NB4 (cell line): ENCODE results near the gene CPZ.

Experiments used
- CTCF ChIP-seq: IDR thresholded peaks from one replicate; pipeline ENCODE4 v1.5.1; 2012; ENCODE audit warnings: low read depth, low read length
- MAX ChIP-seq: IDR thresholded peaks from 2 replicates; pipeline ENCODE4 v1.6.1; 2011; ENCODE audit warnings: low read depth, low read length
- MYC ChIP-seq: IDR thresholded peaks from 2 replicates; pipeline ENCODE4 v1.6.1; 2011; ENCODE audit warnings: low read depth, low read length
- POLR2A ChIP-seq: IDR thresholded peaks from 2 replicates; pipeline ENCODE4 v1.6.1; 2011; ENCODE audit warnings: mild to moderate bottlenecking; ENCODE audit not compliant: insufficient read length; ENCODE audit errors: extremely low read depth

- no peak for TF ChIP-seq CTCF
- no peak for TF ChIP-seq POLR2A
- no peak for TF ChIP-seq MYC
- no peak for TF ChIP-seq MAX
These were observed 10.3 kb downstream of the CPZ start for GRCh38 chr4:8602686-8603430.
